Measurements from ENCODE around the gene MACROD2. TPM values are rescaled to one million over a fixed set of nuclear protein-coding genes. Genes with fewer than 3 reads are reported as not detected.

MACROD2 gene
- total RNA-seq, 4 donors from 2014 or later: 1.8 to 4.8 (median 2.9) TPM

DNA sequence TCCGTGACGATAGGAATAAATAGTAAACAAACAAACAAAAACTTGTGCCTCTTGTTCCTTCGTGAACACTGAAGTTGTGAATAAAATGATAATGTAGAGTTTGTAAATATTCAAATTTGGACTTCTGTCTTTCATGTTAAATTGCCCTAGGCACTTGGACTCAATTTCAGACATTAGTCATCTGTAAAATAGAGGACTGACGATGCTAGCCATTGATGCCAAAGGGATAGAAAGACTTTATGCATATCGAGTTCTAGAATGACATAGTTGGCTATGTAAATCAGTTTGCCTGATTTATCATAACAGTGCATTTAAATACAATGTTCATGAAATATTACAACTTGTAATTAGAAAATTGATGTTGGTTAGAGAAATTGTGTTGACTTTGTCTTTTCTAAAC lies 388.0 kb downstream of the MACROD2 start:
- H3K4me3 ChIP-seq: no peak overlapping the region
- WGBS, 2 donors: 51 to 66% methylated on average over 5 of the region's 5 CpGs
- H3K4me1 ChIP-seq: peaks cover 0 to 8% (median 0%) of the 10 kb centered on the region in 3 donors
- DNase-seq: no peak
- TF ChIP-seq POLR2A (IDR thresholded peaks at IDR 0.05) (no peak), CTCF (IDR thresholded peaks at IDR 0.05) (no peak)
- H3K9me3 ChIP-seq: peaks cover 0 to 6% (median 0%) of the 10 kb centered on the region in 3 donors
- H3K27me3 ChIP-seq: no peaks in the 10 kb centered on the region
- intact Hi-C loops (cut with DNase I): no loop called here
- H3K27ac ChIP-seq: no peak overlapping the region
- no peaks in the 10 kb centered on the region for H3K36me3 ChIP-seq

GRCh38 chr20:14384416-14385175 lies 389.3 kb downstream of the MACROD2 start:
- Histone ChIP-seq H3K36me3 (no peaks in the 10 kb centered on the region), H3K27me3 (no peaks in the 10 kb centered on the region), H3K9me3 (peaks cover 0 to 6% (median 0%) of the 10 kb centered on the region in 3 donors), H3K4me1 (peaks cover 0 to 8% (median 0%) of the 10 kb centered on the region in 3 donors), H3K27ac (no peak overlapping the region), H3K4me3 (no peak overlapping the region)
- 8 to 28% methylated on average over 1 of the region's 1 CpG for WGBS, 2 donors
- intact Hi-C loops (cut with DNase I): no loop called here
- TF ChIP-seq CTCF (IDR thresholded peaks at IDR 0.05): no peak
- TF ChIP-seq POLR2A (IDR thresholded peaks at IDR 0.05): no peak
- DNase-seq: no peak

- Histone ChIP-seq H3K36me3 (no peaks in the 10 kb centered on the region), H3K4me3 (no peak overlapping the region), H3K4me1 (peaks cover 0 to 8% (median 0%) of the 10 kb centered on the region in 3 donors), H3K9me3 (peaks cover 0 to 6% (median 0%) of the 10 kb centered on the region in 3 donors), H3K27ac (no peak overlapping the region), H3K27me3 (no peaks in the 10 kb centered on the region)
- no peak for DNase-seq
- TF ChIP-seq CTCF (IDR thresholded peaks at IDR 0.05) (no peak), POLR2A (IDR thresholded peaks at IDR 0.05) (no peak)
- intact Hi-C loops (cut with DNase I): no loop called here
- 63 to 73% methylated on average over 2 of the region's 2 CpGs for WGBS, 2 donors
These were observed 389.9 kb downstream of the MACROD2 start for GRCh38 chr20:14385176-14385740.

- no peak for TF ChIP-seq CTCF (IDR thresholded peaks at IDR 0.05)
- no peak for TF ChIP-seq POLR2A (IDR thresholded peaks at IDR 0.05)
- intact Hi-C loops (cut with DNase I): no loop called here
- H3K4me3 ChIP-seq: no peak overlapping the region
- no peak for DNase-seq
- WGBS, 2 donors: 84 to 95% methylated on average over 4 of the region's 4 CpGs
- H3K9me3 ChIP-seq: peaks cover 0 to 6% (median 0%) of the 10 kb centered on the region in 3 donors
- no peaks in the 10 kb centered on the region for H3K27me3 ChIP-seq
- no peaks in the 10 kb centered on the region for H3K36me3 ChIP-seq
- no peak overlapping the region for H3K27ac ChIP-seq
- H3K4me1 ChIP-seq: peaks cover 0 to 8% (median 0%) of the 10 kb centered on the region in 3 donors
These were observed 391.4 kb downstream of the MACROD2 start for GRCh38 chr20:14386726-14387125.

- Histone ChIP-seq H3K4me1 (no peaks in the 10 kb centered on the region), H3K4me3 (no peak overlapping the region), H3K9me3 (no peaks in the 10 kb centered on the region), H3K27me3 (no peaks in the 10 kb centered on the region), H3K36me3 (no peaks in the 10 kb centered on the region), H3K27ac (no peak overlapping the region)
- intact Hi-C loops (cut with DNase I): no loop called here
- TF ChIP-seq POLR2A (IDR thresholded peaks at IDR 0.05) (no peak), CTCF (IDR thresholded peaks at IDR 0.05) (no peak)
- no peak for DNase-seq
These were observed 406.3 kb downstream of the MACROD2 start for GRCh38 chr20:14401479-14402138.
